H1 (cell line): Measurements from ENCODE around the gene SYP. TPM values are rescaled to one million over a fixed set of nuclear protein-coding genes. Genes with fewer than 3 reads are reported as not detected.

Experiments used
- CTCF ChIA-PET: fragments of 300-600 bp; sonication (Branson Sonifier 250); formaldehyde crosslinking; loops from one replicate; lab custom pipeline; 2021; ENCODE audit not compliant: partially characterized antibody; lab: Charles Lee
- POLR2A ChIA-PET: fragments of 300-600 bp; sonication (Branson Sonifier 250); formaldehyde crosslinking; loops from one replicate; lab custom pipeline; 2021; ENCODE audit warnings: inconsistent platforms; ENCODE audit not compliant: partially characterized antibody; lab: Charles Lee
- DNase-seq, 2 experiments: peaks; one replicate each; pipeline versions ENCODE4 v3.0.0 to v3.0.0-alpha.2; 2010 to 2022; ENCODE audit warnings: low spot score in 2 of 2, low read depth in 1 of 2, mixed read lengths in 1 of 2
- FAIRE-seq: peaks from 2 replicates; lab custom pipeline; 2011; peaks lifted over from hg19 to GRCh38; lab: Jason Lieb, UNC
- H2AFZ ChIP-seq: 2 replicates; pipeline ENCODE4 v1.8.1; 2012; ENCODE audit warnings: low read length, inconsistent platforms
- H2AK5ac ChIP-seq: 2 replicates; pipeline ENCODE4 v1.6.1; 2013; ENCODE audit warnings: low read depth, low read length
- H2BK120ac ChIP-seq: replicated peaks from 2 replicates; pipeline ENCODE3; 2013; ENCODE audit warnings: low read depth, low read length, inconsistent platforms
- H2BK12ac ChIP-seq: 2 replicates; pipeline ENCODE4 v1.6.1; 2013; ENCODE audit warnings: low read depth, low read length
- H2BK15ac ChIP-seq: 2 replicates; pipeline ENCODE4 v1.6.1; 2013; ENCODE audit warnings: low read length
- H2BK20ac ChIP-seq: 2 replicates; pipeline ENCODE4 v1.6.1; 2013; ENCODE audit warnings: low read length
- H2BK5ac ChIP-seq: 2 replicates; pipeline ENCODE4 v1.6.1; 2013; ENCODE audit warnings: low read depth, low read length
- H3K14ac ChIP-seq: 2 replicates; pipeline ENCODE4 v1.6.1; 2013; ENCODE audit warnings: inconsistent platforms; ENCODE audit not compliant: insufficient read length
- H3K18ac ChIP-seq: 2 replicates; pipeline ENCODE4 v1.6.1; 2013; ENCODE audit warnings: low read length; ENCODE audit errors: extremely low read depth
- H3K23ac ChIP-seq: 2 replicates; pipeline ENCODE4 v1.6.1; 2013; ENCODE audit warnings: inconsistent platforms; ENCODE audit not compliant: insufficient read length
- H3K23me2 ChIP-seq: 2 replicates; pipeline ENCODE4 v1.6.1; 2013; ENCODE audit warnings: low read depth, low read length
- H3K27ac ChIP-seq: 2 replicates; pipeline ENCODE4 v1.6.1; 2011; ENCODE audit warnings: low read depth, low read length, inconsistent platforms
- H3K27me3 ChIP-seq, 4 experiments: replicated peaks in 1 of 4; 1 replicate in 1 of 4; 2 replicates in 3 of 4; pipeline versions ENCODE4 v1.6.1 to v1.8.1; 2011 to 2013; ENCODE audit warnings: low read length in 3 of 4, mild to moderate bottlenecking in 3 of 4, inconsistent platforms in 2 of 4, mixed read lengths in 2 of 4, moderate library complexity in 1 of 4; ENCODE audit not compliant: control insufficient read depth in 3 of 4, insufficient read depth in 3 of 4; ENCODE audit errors: extremely low read depth in 1 of 4
- H3K36me3 ChIP-seq, 4 experiments: 2 replicates each; pipeline versions ENCODE4 v1.6.1 to v1.8.1; 2011 to 2013; ENCODE audit warnings: mild to moderate bottlenecking in 4 of 4, low read length in 3 of 4, moderate library complexity in 2 of 4, control low read depth in 1 of 4, inconsistent platforms in 1 of 4; ENCODE audit not compliant: insufficient read depth in 4 of 4, control insufficient read depth in 2 of 4
- H3K4ac ChIP-seq: replicated peaks from 2 replicates; pipeline ENCODE3; 2013; ENCODE audit warnings: low read length, low read depth, mixed read lengths, inconsistent platforms; ENCODE audit not compliant: insufficient read length
- H3K4me1 ChIP-seq, 4 experiments: replicated peaks in 1 of 4; 1 replicate in 1 of 4; 2 replicates in 3 of 4; pipeline versions ENCODE4 v1.6.1 to v1.8.1; 2011 to 2013; ENCODE audit warnings: low read length in 3 of 4, inconsistent platforms in 2 of 4, mixed read lengths in 1 of 4; ENCODE audit not compliant: insufficient read depth in 4 of 4, control insufficient read depth in 3 of 4
- H3K4me2 ChIP-seq, 2 experiments: 2 replicates each; pipeline versions ENCODE4 v1.6.1 to v1.8.1; 2011 to 2013; ENCODE audit warnings: low read depth in 2 of 2, low read length in 2 of 2, control low read depth in 1 of 2, inconsistent platforms in 1 of 2, mild to moderate bottlenecking in 1 of 2; ENCODE audit not compliant: insufficient read depth in 1 of 2
- H3K4me3 ChIP-seq, 4 experiments: fragments of 200-600, 300-600 bp in 1 of 4; sonication (generic), shearing (Covaris generic), sonication (Bioruptor Twin) in 1 of 4; 2 replicates each; pipeline versions ENCODE4 v1.5.1 to v1.8.1; 2011 to 2016; ENCODE audit warnings: low read length in 4 of 4, low read depth in 3 of 4, control low read depth in 2 of 4, inconsistent platforms in 2 of 4, mild to moderate bottlenecking in 2 of 4, mixed read lengths in 1 of 4, moderate library complexity in 1 of 4; ENCODE audit not compliant: insufficient read depth in 2 of 4; ENCODE audit errors: extremely low read depth in 1 of 4
- H3K56ac ChIP-seq: replicated peaks from 2 replicates; pipeline ENCODE3; 2013; ENCODE audit warnings: low read depth, mild to moderate bottlenecking, mixed read lengths, low read length, inconsistent platforms; ENCODE audit not compliant: insufficient read length
- H3K79me1 ChIP-seq: 2 replicates; pipeline ENCODE4 v1.6.1; 2013; ENCODE audit warnings: low read depth, low read length, control low read depth
- H3K79me2 ChIP-seq, 2 experiments: 2 replicates each; pipeline versions ENCODE4 v1.6.1 to v1.8.1; 2012 to 2013; ENCODE audit warnings: low read length in 2 of 2, mild to moderate bottlenecking in 2 of 2, inconsistent platforms in 1 of 2; ENCODE audit not compliant: insufficient read depth in 2 of 2, control insufficient read depth in 1 of 2
- H3K9ac ChIP-seq, 4 experiments: replicated peaks in 1 of 4; 1 replicate in 1 of 4; 2 replicates in 3 of 4; pipeline versions ENCODE4 v1.6.1 to v1.8.1; 2011 to 2013; ENCODE audit warnings: low read depth in 3 of 4, low read length in 3 of 4, control low read depth in 2 of 4, mild to moderate bottlenecking in 2 of 4, moderate library complexity in 2 of 4, inconsistent platforms in 1 of 4; ENCODE audit errors: extremely low read depth in 1 of 4
- H3K9me3 ChIP-seq, 2 experiments: 2 replicates each; pipeline versions ENCODE4 v1.6.1 to v1.8.1; 2012 to 2013; ENCODE audit warnings: mild to moderate bottlenecking in 2 of 2, moderate library complexity in 2 of 2, control low read depth in 1 of 2, inconsistent platforms in 1 of 2, low read depth in 1 of 2, low read length in 1 of 2, mixed read lengths in 1 of 2; ENCODE audit not compliant: insufficient read depth in 2 of 2
- H4K20me1 ChIP-seq, 2 experiments: replicated peaks in 1 of 2; 2 replicates each; pipeline versions ENCODE3 to v1.8.1; 2011 to 2013; ENCODE audit warnings: inconsistent platforms in 2 of 2, low read length in 2 of 2, mild to moderate bottlenecking in 1 of 2; ENCODE audit not compliant: insufficient read depth in 2 of 2, control insufficient read depth in 1 of 2
- H4K5ac ChIP-seq: 2 replicates; pipeline ENCODE4 v1.6.1; 2013; ENCODE audit warnings: low read length, low read depth, mixed read lengths, inconsistent platforms; ENCODE audit not compliant: insufficient read length
- H4K8ac ChIP-seq: 2 replicates; pipeline ENCODE4 v1.8.0; 2013; ENCODE audit warnings: mild to moderate bottlenecking, moderate library complexity, low read length, inconsistent platforms; ENCODE audit not compliant: insufficient read depth; ENCODE audit errors: extremely low read depth
- H4K91ac ChIP-seq: replicated peaks from 2 replicates; pipeline ENCODE3; 2013; ENCODE audit warnings: low read length, mixed read lengths, inconsistent platforms; ENCODE audit not compliant: insufficient read length
- ASH2L ChIP-seq: fragments of 200-600, 300-600 bp; sonication (generic); IDR thresholded peaks from one replicate; pipeline ENCODE4 v1.7.1; 2017; ENCODE audit warnings: low read length
- CBX8 ChIP-seq: fragments of 300-800, 300-1000 bp; sonication (generic); IDR thresholded peaks from 2 replicates; pipeline ENCODE4 v1.7.1; 2016; ENCODE audit warnings: low read depth, low read length, borderline replicate concordance
- EGR1 ChIP-seq: IDR thresholded peaks from 2 replicates; pipeline ENCODE4 v1.6.1; 2011; ENCODE audit warnings: low read depth, low read length, borderline replicate concordance
- EZH2 ChIP-seq: fragments of 200-600 bp; sonication (generic); IDR thresholded peaks from 2 replicates; pipeline ENCODE4 v1.7.1; 2012; ENCODE audit warnings: low read depth, mild to moderate bottlenecking, moderate library complexity, low read length, inconsistent platforms; ENCODE audit not compliant: severe bottlenecking
- MAFK ChIP-seq: IDR thresholded peaks from 2 replicates; pipeline ENCODE4 v1.6.1; 2012; ENCODE audit warnings: low read depth, mild to moderate bottlenecking, improper control_type of control experiment, low read length
- SIN3A ChIP-seq, 2 experiments: IDR thresholded peaks in 1 of 2; conservative IDR thresholded peaks in 1 of 2; 2 replicates each; pipeline ENCODE4 v1.6.1; 2011 to 2012; ENCODE audit warnings: low read length in 2 of 2, improper control_type of control experiment in 1 of 2, low read depth in 1 of 2, mild to moderate bottlenecking in 1 of 2
- SIX5 ChIP-seq: IDR thresholded peaks from 2 replicates; pipeline ENCODE4 v1.6.1; 2011; ENCODE audit warnings: mild to moderate bottlenecking, low read depth, low read length
- YY1 ChIP-seq: IDR thresholded peaks from 2 replicates; pipeline ENCODE4 v1.6.1; 2011; ENCODE audit warnings: low read depth, mild to moderate bottlenecking, low read length
- WGBS, 2 experiments: shearing (Covaris generic) in 1 of 2; methylation state at CpG; one replicate each; pipeline versions ENCODE4 v1.1.6 to v1.1.7; 2013 to 2015; ENCODE audit warnings: low lambda C conversion rate in 2 of 2, mixed read lengths in 2 of 2, inconsistent platforms in 1 of 2, low coverage in 1 of 2, missing lambda C conversion rate in 1 of 2; ENCODE audit not compliant: insufficient replicate concordance in 2 of 2, insufficient coverage in 1 of 2, insufficient read length in 1 of 2; ENCODE audit errors: extremely low coverage in 1 of 2, missing lambda C conversion rate in 1 of 2; 5-methylcytosine and 5-hydroxymethylcytosine counted together
- polyA plus RNA-seq, 7 experiments: library from polyadenylated mRNA; depleted of rRNA in 3 of 7; stranded (reverse) in 5 of 7; unstranded in 2 of 7; fragments of >200 nt in 5 of 7; fragments of 200-250 nt in 2 of 7; gene quantifications; 1 replicate in 5 of 7; 2 replicates in 1 of 7; 4 replicates in 1 of 7; pipeline versions ENCODE4 v1.2.1 to v1.2.3, GENCODE V29; 2011 to 2013; ENCODE audit warnings: missing spikeins in 2 of 7, mixed read lengths in 2 of 7
- total RNA-seq: library from RNA; stranded (reverse); fragmentation: NEBNext Ultra II Directional; extraction: Animal tissue kit (Norgen Biotek cat#: 25700); gene quantifications from 2 replicates; pipeline ENCODE4 v1.2.1, GENCODE V29; 2021

SYP gene
- total and polyA plus RNA-seq, 2 of the 8 experiments (the other 6 are each of a cell fraction or from before 2014, with no cell fraction given): 4.3 to 10.8 TPM

- Histone ChIP-seq H2AK5ac (no peak overlapping the region), H3K23ac (no peak overlapping the region), H2BK20ac (no peak overlapping the region), H3K4me2 (peak overlapping the region; percentile 72 to 89), H3K4me1 (peaks cover 0 to 12% (median 4%) of the 10 kb centered on the region in 4 experiments; a peak in 4 of 7 replicates), H2AFZ (no peak overlapping the region), H3K4ac (no peak overlapping the region), H3K36me3 (no peaks in the 10 kb centered on the region), H3K9ac (no peak overlapping the region), H3K4me3 (peak overlapping the region in 2 of 4 experiments; percentile 41 to 58; a peak in 3 of 8 replicates), H3K18ac (no peak overlapping the region), H4K8ac (no peak overlapping the region), H3K27me3 (peaks cover 0 to 12% (median 6%) of the 10 kb centered on the region in 4 experiments; a peak in 5 of 7 replicates), H3K9me3 (no peaks in the 10 kb centered on the region), H3K56ac (no peak overlapping the region), H3K27ac (no peak overlapping the region), H2BK15ac (no peak overlapping the region), H3K14ac (no peak overlapping the region), H3K23me2 (peaks cover 13% of the 10 kb centered on the region; the same call in 1 of the 2 replicates), H2BK5ac (no peak overlapping the region), H4K5ac (no peak overlapping the region), H3K79me2 (no peaks in the 10 kb centered on the region), H2BK120ac (no peak overlapping the region), H2BK12ac (no peak overlapping the region), H4K91ac (no peak overlapping the region), H4K20me1 (no peaks in the 10 kb centered on the region), H3K79me1 (no peaks in the 10 kb centered on the region)
- WGBS, 2 experiments: 80% methylated on average over 3 of the region's 3 CpGs; no CpG with 5 or more reads in 1 of the 2 experiments
- CTCF ChIA-PET: interaction anchor here (0.9 to 5.0 kb wide), 5 partner anchors 12 to 57 kb away, joined by 3 to 14 read pairs (median 3); no protein-coding TSS in a partner anchor
- FAIRE-seq (no peak), DNase-seq (no peak)
- POLR2A ChIA-PET: no interaction called here
- TF ChIP-seq ASH2L (no peak), EGR1 (no peak), MAFK (no peak), SIX5 (no peak), YY1 (no peak), CBX8 (no peak), EZH2 (no peak), SIN3A (conservative IDR thresholded peaks at IDR 0.05 in 1 of 2, IDR thresholded peaks at IDR 0.05 in 1 of 2; ENCODE audit: low read depth in 1 of 2, low read length in 2 of 2) (no peak)
Observed at GRCh38 chrX:49167740-49168108, 32.3 kb downstream of the SYP start.
